Mesodermal cell (in vitro differentiated cells): ENCODE measurements around the gene PCTP.

Source experiments
- H3K27ac ChIP-seq: 2 replicates; pipeline ENCODE4 v1.7.0; 2013; ENCODE audit warnings: mild to moderate bottlenecking, low read depth, low read length, moderate library complexity; ENCODE audit not compliant: severe bottlenecking
- H3K36me3 ChIP-seq: 2 replicates; pipeline ENCODE4 v1.7.1; 2013; ENCODE audit warnings: mild to moderate bottlenecking, low read length, moderate library complexity; ENCODE audit not compliant: control insufficient read depth, insufficient read depth
- H3K4me1 ChIP-seq: one replicate; pipeline ENCODE4 v1.7.1; 2013; ENCODE audit warnings: mild to moderate bottlenecking, low read length; ENCODE audit not compliant: insufficient read depth, control insufficient read depth, poor library complexity, severe bottlenecking
- H3K4me3 ChIP-seq: 2 replicates; pipeline ENCODE4 v1.7.0; 2013; ENCODE audit warnings: low read length, control low read depth, mild to moderate bottlenecking; ENCODE audit not compliant: insufficient read depth, poor library complexity, severe bottlenecking; ENCODE audit errors: extremely low read depth
- H3K9me3 ChIP-seq: 2 replicates; pipeline ENCODE4 v1.7.1; 2013; ENCODE audit warnings: mild to moderate bottlenecking, low read length, moderate library complexity; ENCODE audit not compliant: control insufficient read depth
- WGBS, 2 experiments: methylation state at CpG; one replicate each; pipeline ENCODE4 v1.1.5; 2013; ENCODE audit warnings: missing lambda C conversion rate in 2 of 2; ENCODE audit not compliant: insufficient coverage in 2 of 2; 5-methylcytosine and 5-hydroxymethylcytosine counted together

Gene PCTP

DNA sequence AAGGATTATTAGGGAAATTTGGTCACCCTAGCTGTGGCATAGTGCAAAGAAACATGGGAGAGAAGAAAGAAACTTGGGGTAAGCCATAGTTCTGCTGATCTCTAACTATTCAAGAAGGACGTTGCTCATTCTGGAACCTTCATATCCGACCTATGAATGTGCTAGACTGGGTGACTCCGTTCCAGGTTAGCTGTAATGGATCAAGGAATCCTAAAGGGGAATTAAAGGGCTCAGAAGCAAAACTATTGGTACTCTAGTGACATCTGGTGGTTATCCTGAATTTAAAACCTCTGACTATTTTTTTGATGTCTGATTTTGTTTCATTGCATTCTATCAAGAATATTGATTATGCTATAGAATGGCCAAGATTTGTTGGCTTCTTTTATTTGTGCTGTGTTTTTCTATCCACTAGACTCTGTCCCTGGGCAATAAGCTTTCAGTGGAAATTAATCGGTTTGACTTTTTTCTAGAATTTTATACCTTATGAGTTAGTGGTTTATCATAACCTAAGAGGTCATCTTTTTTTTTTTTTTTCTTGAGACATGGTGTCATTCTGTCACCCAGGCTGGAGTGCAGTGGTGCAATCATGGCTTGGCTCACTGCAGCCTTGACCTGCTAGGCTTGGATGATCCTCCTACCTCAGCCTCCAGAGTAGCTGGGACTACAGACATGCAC, 19.5 kb downstream of the PCTP start:
- no peaks in the 10 kb centered on the region for H3K9me3 ChIP-seq
- WGBS, 2 experiments: 15 to 25% methylated on average over 3 of the region's 4 CpGs
- H3K4me3 ChIP-seq: no peak overlapping the region
- no peak overlapping the region for H3K27ac ChIP-seq
- H3K36me3 ChIP-seq: peaks cover 57% of the 10 kb centered on the region
- no peaks in the 10 kb centered on the region for H3K4me1 ChIP-seq

DNA sequence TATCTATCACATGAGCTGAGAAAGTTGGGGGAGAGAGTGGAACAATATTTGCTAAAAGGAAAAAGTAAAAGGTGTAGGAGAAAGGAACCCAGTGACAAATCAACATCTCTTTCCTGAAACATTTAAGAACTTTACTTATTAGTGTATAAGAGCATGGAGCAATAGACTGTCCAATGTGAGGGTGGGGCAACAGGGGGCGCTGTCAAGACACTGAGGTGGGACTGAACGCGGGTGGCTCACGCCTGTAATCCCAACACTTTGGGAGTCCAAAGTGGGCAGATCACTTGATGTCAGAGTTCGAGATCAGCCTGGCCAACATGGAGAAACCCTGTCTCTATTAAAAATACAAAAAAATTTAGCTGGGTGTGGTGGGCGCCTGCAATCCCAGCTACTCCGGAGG, 21.2 kb downstream of the PCTP start:
- WGBS, 2 experiments: 95 to 100% methylated on average over 4 to 6 of the region's 7 CpGs
- peaks cover 75% of the 10 kb centered on the region for H3K36me3 ChIP-seq
- H3K4me1 ChIP-seq: no peaks in the 10 kb centered on the region
- H3K9me3 ChIP-seq: no peaks in the 10 kb centered on the region
- H3K27ac ChIP-seq: no peak overlapping the region
- H3K4me3 ChIP-seq: no peak overlapping the region

DNA sequence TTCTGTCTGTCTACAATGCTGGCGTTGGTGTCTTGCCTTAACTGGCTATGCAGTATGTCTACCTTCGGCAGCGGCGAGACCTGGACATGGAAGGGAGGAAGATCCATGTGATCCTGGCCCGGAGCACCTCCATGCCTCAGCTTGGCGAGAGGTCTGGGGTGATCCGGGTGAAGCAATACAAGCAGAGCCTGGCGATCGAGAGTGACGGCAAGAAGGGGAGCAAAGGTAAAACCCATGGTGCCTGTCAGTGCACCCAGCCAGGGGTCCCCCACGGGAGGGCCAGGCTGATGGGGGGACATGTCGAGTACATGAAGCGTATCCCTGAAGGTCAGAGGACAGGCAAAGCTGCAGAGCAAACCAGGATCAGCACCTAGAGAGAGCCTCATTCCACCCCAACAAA, 22.8 kb downstream of the PCTP start:
- H3K4me1 ChIP-seq: no peaks in the 10 kb centered on the region
- WGBS, 2 experiments: 86% methylated on average over 10 to 13 of the region's 13 CpGs
- H3K4me3 ChIP-seq: no peak overlapping the region
- peaks cover 73% of the 10 kb centered on the region for H3K36me3 ChIP-seq
- no peak overlapping the region for H3K27ac ChIP-seq
- no peaks in the 10 kb centered on the region for H3K9me3 ChIP-seq

DNA sequence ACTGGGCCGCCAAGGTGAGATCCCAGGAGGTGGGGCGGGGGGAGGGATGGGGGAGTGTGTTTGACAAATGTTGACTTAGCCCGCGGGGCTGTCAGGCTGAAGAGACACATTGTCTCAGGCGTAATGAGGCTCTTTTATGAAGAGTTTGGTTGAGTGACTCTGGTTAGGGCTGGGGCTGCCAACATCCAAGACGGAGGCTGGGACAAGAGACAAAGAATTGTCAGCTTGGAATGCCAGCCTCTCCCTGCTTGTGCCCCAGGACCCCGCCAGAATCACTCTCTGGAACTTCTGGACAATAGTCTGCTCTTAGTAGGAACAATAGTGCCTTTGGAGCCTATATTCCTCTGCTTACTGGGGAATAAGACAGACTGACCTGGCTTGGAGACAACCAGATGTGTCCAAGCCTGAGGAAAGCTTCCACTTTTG, 24.0 kb downstream of the PCTP start:
- Histone ChIP-seq H3K4me3 (no peak overlapping the region), H3K27ac (no peak overlapping the region), H3K4me1 (no peaks in the 10 kb centered on the region), H3K9me3 (no peaks in the 10 kb centered on the region), H3K36me3 (peaks cover 62% of the 10 kb centered on the region)
- WGBS, 2 experiments: 63 to 86% methylated on average over 5 to 6 of the region's 7 CpGs

DNA sequence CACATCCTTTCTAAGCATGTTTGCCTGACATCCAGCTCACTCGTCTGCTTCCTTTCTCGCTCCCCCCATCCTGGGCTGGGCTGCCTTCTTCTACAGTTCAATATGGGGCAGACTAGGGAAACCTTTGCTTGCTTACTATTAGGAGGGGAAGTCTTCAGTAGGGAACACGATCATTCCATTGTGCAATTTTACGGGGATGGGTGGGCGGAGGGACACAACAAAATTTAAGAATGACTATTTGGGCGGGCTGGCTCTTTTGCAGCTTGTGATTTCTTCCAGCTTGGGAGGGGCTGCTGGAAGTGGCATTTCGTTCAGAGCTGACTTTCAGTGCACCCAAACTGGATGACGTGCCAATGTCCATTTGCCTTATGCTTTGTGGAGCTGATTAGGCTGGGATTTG, 25.4 kb downstream of the PCTP start:
- H3K4me1 ChIP-seq: no peaks in the 10 kb centered on the region
- no peak overlapping the region for H3K27ac ChIP-seq
- H3K4me3 ChIP-seq: no peak overlapping the region
- H3K36me3 ChIP-seq: peaks cover 52% of the 10 kb centered on the region
- H3K9me3 ChIP-seq: no peaks in the 10 kb centered on the region
- WGBS, 2 experiments: 88 to 95% methylated on average over 6 to 7 of the region's 8 CpGs

DNA sequence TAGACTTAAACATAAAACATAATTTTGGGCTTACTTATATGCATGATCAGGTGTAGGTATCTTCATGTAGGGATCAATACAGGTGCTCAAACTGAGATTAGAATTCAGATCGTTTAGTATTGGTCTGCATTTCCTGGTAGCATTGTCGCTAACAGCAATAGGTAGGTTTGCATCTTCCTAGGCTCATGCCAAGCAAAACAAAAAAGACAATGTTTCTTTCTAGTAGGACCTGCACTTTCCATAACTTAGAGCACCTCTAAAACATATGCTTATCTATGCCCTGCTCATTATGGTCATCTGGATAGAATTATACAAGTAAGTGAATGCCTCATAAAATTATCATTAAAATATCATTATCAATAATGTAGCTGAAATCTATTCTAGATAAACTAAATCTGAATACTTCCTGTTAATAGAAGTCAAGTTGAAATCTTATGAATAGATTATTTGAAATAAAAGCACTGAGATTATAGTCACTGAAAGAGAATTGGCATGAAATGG, 26.7 kb downstream of the PCTP start:
- WGBS, 2 experiments: 100% methylated on average over 1 of the region's 2 CpGs; no CpG with 5 or more reads in 1 of the 2 experiments
- Histone ChIP-seq H3K9me3 (no peaks in the 10 kb centered on the region), H3K4me1 (no peaks in the 10 kb centered on the region), H3K36me3 (peaks cover 44% of the 10 kb centered on the region), H3K27ac (no peak overlapping the region), H3K4me3 (no peak overlapping the region)

DNA sequence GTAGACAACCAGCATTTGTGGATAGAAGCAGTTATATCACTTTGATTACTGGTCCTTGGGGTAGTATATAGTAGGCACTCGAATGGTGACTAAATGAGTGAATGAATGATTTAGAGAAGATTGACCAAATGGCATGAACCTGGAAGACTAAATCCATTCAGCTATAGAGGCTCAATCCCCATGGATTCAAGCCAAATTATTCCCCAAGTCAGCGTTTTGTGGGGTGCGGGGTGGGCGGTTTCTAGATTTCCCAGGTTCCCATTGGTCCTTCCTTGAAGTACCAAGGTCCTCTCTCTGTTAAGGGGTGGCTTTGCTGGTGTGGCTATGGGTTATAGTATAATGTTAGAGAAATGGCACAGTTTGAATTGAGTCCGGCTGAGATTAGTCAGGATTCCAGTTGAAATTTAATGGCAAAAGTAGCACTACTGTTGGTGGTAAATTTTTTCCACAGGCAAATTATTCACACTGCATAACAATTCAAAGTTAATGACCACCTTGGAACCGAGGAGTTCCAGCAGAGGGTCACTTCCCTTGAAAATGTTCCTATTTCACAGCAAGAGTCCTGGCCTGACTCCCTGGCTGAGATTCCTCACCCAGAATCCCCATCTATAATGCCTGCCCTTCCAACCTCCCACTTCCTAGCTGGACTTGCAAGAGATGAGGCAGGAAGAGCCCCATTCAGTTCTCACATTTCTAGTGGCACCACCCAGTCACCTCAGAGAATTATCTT, 27.7 kb downstream of the PCTP start:
- H3K36me3 ChIP-seq: peaks cover 37% of the 10 kb centered on the region
- no peak overlapping the region for H3K27ac ChIP-seq
- no CpG with 5 or more reads among the region's 6 CpGs for WGBS, 2 experiments
- H3K4me3 ChIP-seq: no peak overlapping the region
- peaks cover under 1% of the 10 kb centered on the region for H3K4me1 ChIP-seq
- H3K9me3 ChIP-seq: no peaks in the 10 kb centered on the region

DNA sequence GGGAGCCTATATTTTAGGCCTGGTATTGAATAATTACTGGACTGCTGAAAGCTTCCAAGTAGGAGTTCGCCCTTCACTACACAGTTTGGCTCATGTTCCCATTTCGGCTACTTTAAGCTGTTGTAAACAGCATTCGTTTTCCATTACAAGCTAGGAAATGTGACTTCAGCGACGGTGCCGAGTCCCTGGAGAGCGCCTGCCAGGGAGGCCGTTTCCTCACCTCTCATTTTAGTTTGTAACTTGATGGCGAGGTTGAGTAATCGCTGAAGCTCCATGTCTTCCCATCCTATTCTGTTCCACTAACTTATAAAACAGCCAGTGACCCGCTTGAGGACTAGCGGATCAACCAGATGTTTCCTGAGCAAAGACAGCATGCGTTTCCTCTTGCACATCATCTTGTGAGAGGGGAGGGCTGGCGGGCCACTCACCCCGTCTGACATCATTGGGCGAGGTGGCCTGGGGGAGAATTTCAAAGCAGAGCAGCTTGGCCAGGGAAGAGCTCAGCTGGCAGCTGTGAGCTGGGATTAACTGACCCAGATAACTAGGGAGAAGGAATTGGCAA, 32.9 kb downstream of the PCTP start:
- Histone ChIP-seq H3K4me1 (peaks cover 5% of the 10 kb centered on the region), H3K36me3 (no peaks in the 10 kb centered on the region), H3K27ac (no peak overlapping the region), H3K9me3 (no peaks in the 10 kb centered on the region), H3K4me3 (no peak overlapping the region)
- 96% methylated on average over 11 to 13 of the region's 16 CpGs for WGBS, 2 experiments

DNA sequence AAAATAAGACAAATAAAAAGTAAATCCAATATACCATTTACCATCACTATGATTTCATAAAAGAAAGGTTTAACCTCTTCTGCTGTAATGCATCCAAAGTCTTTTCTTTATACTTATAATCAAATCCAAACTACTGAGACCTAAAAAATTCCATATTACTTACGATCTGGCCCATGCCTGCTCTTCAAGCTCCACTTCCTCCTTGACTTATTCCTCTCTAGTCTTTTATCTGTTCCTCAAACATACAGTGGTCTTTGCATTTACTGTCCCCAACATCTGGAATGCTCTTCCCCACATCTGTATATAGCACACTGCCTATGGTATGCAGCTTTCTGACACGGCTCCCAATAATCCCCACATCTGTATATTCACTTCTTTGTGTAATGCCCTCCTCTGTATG, 33.8 kb downstream of the PCTP start:
- 89 to 90% methylated on average over 1 of the region's 2 CpGs for WGBS, 2 experiments
- no peak overlapping the region for H3K27ac ChIP-seq
- H3K36me3 ChIP-seq: no peaks in the 10 kb centered on the region
- H3K9me3 ChIP-seq: no peaks in the 10 kb centered on the region
- H3K4me1 ChIP-seq: peaks cover 5% of the 10 kb centered on the region
- H3K4me3 ChIP-seq: no peak overlapping the region

DNA sequence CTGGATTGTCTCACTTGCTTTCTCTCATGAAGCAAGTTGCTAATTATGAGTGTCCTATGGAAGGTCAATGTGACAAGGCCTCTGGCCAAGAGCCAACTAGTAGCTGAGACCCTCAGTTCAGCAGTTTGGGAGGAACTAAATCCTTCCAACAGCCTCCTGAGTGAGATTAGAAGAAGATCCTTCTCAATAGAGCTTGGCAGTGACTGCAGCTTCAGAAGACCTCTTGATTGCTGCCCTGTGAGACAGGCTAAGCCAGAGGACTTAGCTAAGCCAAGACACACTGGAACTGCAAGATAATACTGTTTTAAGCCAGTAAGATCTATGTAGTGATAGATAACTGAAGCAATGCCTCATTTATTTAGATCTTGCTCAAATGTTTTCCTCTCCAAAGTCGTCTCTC, 34.3 kb downstream of the PCTP start:
- no peaks in the 10 kb centered on the region for H3K9me3 ChIP-seq
- WGBS, 2 experiments: 100% methylated on average over 1 of the region's 1 CpG
- no peak overlapping the region for H3K4me3 ChIP-seq
- H3K36me3 ChIP-seq: no peaks in the 10 kb centered on the region
- H3K4me1 ChIP-seq: peaks cover 5% of the 10 kb centered on the region
- no peak overlapping the region for H3K27ac ChIP-seq

DNA sequence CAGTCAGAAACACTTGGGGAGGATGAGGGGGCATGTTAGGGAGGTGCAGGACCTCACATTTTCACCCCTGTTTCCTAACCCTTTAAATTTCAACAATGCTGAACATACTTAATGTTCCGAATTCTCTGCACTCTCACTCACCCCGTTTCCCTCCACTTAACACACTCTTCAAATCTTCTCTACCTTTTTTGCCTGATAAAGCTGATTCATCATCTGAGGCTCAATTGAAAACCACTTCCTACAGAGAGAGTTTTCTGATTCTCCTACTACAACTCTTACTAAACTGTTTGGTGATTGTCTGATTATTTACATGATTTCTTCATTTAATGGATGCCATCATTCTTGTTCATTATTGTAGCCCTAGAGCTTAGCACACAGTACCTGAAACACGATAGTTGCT, 42.4 kb downstream of the PCTP start:
- no peaks in the 10 kb centered on the region for H3K9me3 ChIP-seq
- no peak overlapping the region for H3K27ac ChIP-seq
- no peaks in the 10 kb centered on the region for H3K4me1 ChIP-seq
- no peak overlapping the region for H3K4me3 ChIP-seq
- no peaks in the 10 kb centered on the region for H3K36me3 ChIP-seq
- 81 to 86% methylated on average over 2 of the region's 3 CpGs for WGBS, 2 experiments
